ENCODE measurements around the gene ADM2.

The ADM2 gene

GRCh38 chr22:50523458-50523805, 42.1 kb downstream of the ADM2 start:
- no peak overlapping the region for H3K18ac ChIP-seq (ENCODE audit: low read depth in 1 of 2, low read length in 2 of 2)
- 94% methylated on average over 16 of the region's 16 CpGs for WGBS
- H4K91ac ChIP-seq (ENCODE audit: low read length): no peak overlapping the region
- no peak overlapping the region for H2BK120ac ChIP-seq (ENCODE audit: low read depth, low read length)
- peaks cover 46 to 48% of the 10 kb centered on the region in 2 experiments for H3K36me3 ChIP-seq (ENCODE audit: control insufficient read depth in 1 of 2, insufficient read depth in 2 of 2, low read depth in 1 of 2, low read length in 2 of 2)
- no peak for DNase-seq
- peaks cover 29% of the 10 kb centered on the region for H3K79me1 ChIP-seq (replicated peaks; ENCODE audit: low read length, poor library complexity, severe bottlenecking)
- no peak overlapping the region for H4K8ac ChIP-seq (ENCODE audit: low read length)
- H2BK5ac ChIP-seq (ENCODE audit: low read depth, low read length, poor library complexity, severe bottlenecking): no peak overlapping the region
- H2BK12ac ChIP-seq (ENCODE audit: low read length in 2 of 2): no peak overlapping the region
- no peak overlapping the region for H3K14ac ChIP-seq (ENCODE audit: low read length in 2 of 2)
- H3K9me3 ChIP-seq (ENCODE audit: control insufficient read depth, low read length): no peaks in the 10 kb centered on the region
- peak overlapping the region; percentile 94 for H3K9ac ChIP-seq (ENCODE audit: low read length)
- H3K4ac ChIP-seq (ENCODE audit: low read depth in 1 of 2, low read length in 2 of 2): peak overlapping the region in 1 of 2 experiments; percentile 24
- no peak overlapping the region for H2AFZ ChIP-seq (ENCODE audit: low read depth, low read length)
- no peak overlapping the region for H3K4me2 ChIP-seq (ENCODE audit: low read length, poor library complexity, severe bottlenecking)
- no peak overlapping the region for H2BK15ac ChIP-seq (ENCODE audit: low read depth, poor library complexity, severe bottlenecking)
- H3K4me3 ChIP-seq (ENCODE audit: insufficient read depth in 1 of 2, low read depth in 1 of 2, low read length in 2 of 2): no peak overlapping the region
- no peak overlapping the region for H3K27ac ChIP-seq (ENCODE audit: low read length, poor library complexity, severe bottlenecking)
- H3K4me1 ChIP-seq (ENCODE audit: control insufficient read depth, insufficient read depth, low read depth, low read length): peaks cover 26% of the 10 kb centered on the region
- no peak overlapping the region for H2AK5ac ChIP-seq (ENCODE audit: low read length, severe bottlenecking)
- H3K23ac ChIP-seq (ENCODE audit: low read length in 2 of 2): no peak overlapping the region
- no peaks in the 10 kb centered on the region for H3K27me3 ChIP-seq (ENCODE audit: control insufficient read depth in 1 of 2, insufficient read depth in 1 of 2, low read length in 2 of 2)

- peaks cover 40 to 42% of the 10 kb centered on the region in 2 experiments for H3K36me3 ChIP-seq (ENCODE audit: control insufficient read depth in 1 of 2, insufficient read depth in 2 of 2, low read depth in 1 of 2, low read length in 2 of 2)
- no peak overlapping the region for H2BK12ac ChIP-seq (ENCODE audit: low read length in 2 of 2)
- peak; percentile 5 for DNase-seq
- H3K23ac ChIP-seq (ENCODE audit: low read length in 2 of 2): no peak overlapping the region
- H3K4me1 ChIP-seq (ENCODE audit: control insufficient read depth, insufficient read depth, low read depth, low read length): peaks cover 27% of the 10 kb centered on the region
- H3K79me1 ChIP-seq (replicated peaks; ENCODE audit: low read length, poor library complexity, severe bottlenecking): peaks cover 29% of the 10 kb centered on the region
- H3K14ac ChIP-seq (ENCODE audit: low read length in 2 of 2): peak overlapping the region in 1 of 2 experiments; percentile 63
- H2AFZ ChIP-seq (ENCODE audit: low read depth, low read length): no peak overlapping the region
- no peak overlapping the region for H2BK15ac ChIP-seq (ENCODE audit: low read depth, poor library complexity, severe bottlenecking)
- no peak overlapping the region for H2BK120ac ChIP-seq (ENCODE audit: low read depth, low read length)
- peak overlapping the region; percentile 0 for H4K8ac ChIP-seq (ENCODE audit: low read length)
- no peak overlapping the region for H3K4ac ChIP-seq (ENCODE audit: low read depth in 1 of 2, low read length in 2 of 2)
- H2BK5ac ChIP-seq (ENCODE audit: low read depth, low read length, poor library complexity, severe bottlenecking): no peak overlapping the region
- peak overlapping the region; percentile 86 for H3K4me2 ChIP-seq (ENCODE audit: low read length, poor library complexity, severe bottlenecking)
- peak overlapping the region; percentile 94 for H3K9ac ChIP-seq (ENCODE audit: low read length)
- H3K27me3 ChIP-seq (ENCODE audit: control insufficient read depth in 1 of 2, insufficient read depth in 1 of 2, low read length in 2 of 2): no peaks in the 10 kb centered on the region
- H4K91ac ChIP-seq (ENCODE audit: low read length): no peak overlapping the region
- no peak overlapping the region for H2AK5ac ChIP-seq (ENCODE audit: low read length, severe bottlenecking)
- peak overlapping the region; percentile 23 to 84 for H3K4me3 ChIP-seq (ENCODE audit: insufficient read depth in 1 of 2, low read depth in 1 of 2, low read length in 2 of 2)
- no peaks in the 10 kb centered on the region for H3K9me3 ChIP-seq (ENCODE audit: control insufficient read depth, low read length)
- H3K27ac ChIP-seq (ENCODE audit: low read length, poor library complexity, severe bottlenecking): no peak overlapping the region
- WGBS: 78% methylated on average over 25 of the region's 25 CpGs
- no peak overlapping the region for H3K18ac ChIP-seq (ENCODE audit: low read depth in 1 of 2, low read length in 2 of 2)
These were observed 42.7 kb downstream of the ADM2 start for GRCh38 chr22:50523806-50524675.

GRCh38 chr22:50524676-50525103, 43.3 kb downstream of the ADM2 start:
- Histone ChIP-seq H3K4ac (ENCODE audit: low read depth in 1 of 2, low read length in 2 of 2) (peak overlapping the region; percentile 9 to 75), H2BK15ac (ENCODE audit: low read depth, poor library complexity, severe bottlenecking) (peak overlapping the region; percentile 96), H3K27me3 (ENCODE audit: control insufficient read depth in 1 of 2, insufficient read depth in 1 of 2, low read length in 2 of 2) (peaks cover 0 to 5% of the 10 kb centered on the region in 2 experiments), H3K4me1 (ENCODE audit: control insufficient read depth, insufficient read depth, low read depth, low read length) (peaks cover 32% of the 10 kb centered on the region), H3K18ac (ENCODE audit: low read depth in 1 of 2, low read length in 2 of 2) (peak overlapping the region; percentile 1 to 82), H3K4me2 (ENCODE audit: low read length, poor library complexity, severe bottlenecking) (peak overlapping the region; percentile 86), H2BK120ac (ENCODE audit: low read depth, low read length) (peak overlapping the region; percentile 80), H3K14ac (ENCODE audit: low read length in 2 of 2) (peak overlapping the region in 1 of 2 experiments; percentile 63), H2AK5ac (ENCODE audit: low read length, severe bottlenecking) (no peak overlapping the region), H3K9ac (ENCODE audit: low read length) (peak overlapping the region; percentile 94), H4K91ac (ENCODE audit: low read length) (no peak overlapping the region), H2BK5ac (ENCODE audit: low read depth, low read length, poor library complexity, severe bottlenecking) (no peak overlapping the region), H3K4me3 (ENCODE audit: insufficient read depth in 1 of 2, low read depth in 1 of 2, low read length in 2 of 2) (peak overlapping the region; percentile 80 to 84), H3K36me3 (ENCODE audit: control insufficient read depth in 1 of 2, insufficient read depth in 2 of 2, low read depth in 1 of 2, low read length in 2 of 2) (peaks cover 33 to 37% of the 10 kb centered on the region in 2 experiments), H3K23ac (ENCODE audit: low read length in 2 of 2) (no peak overlapping the region), H2BK12ac (ENCODE audit: low read length in 2 of 2) (no peak overlapping the region), H2AFZ (ENCODE audit: low read depth, low read length) (no peak overlapping the region), H4K8ac (ENCODE audit: low read length) (peak overlapping the region; percentile 88), H3K79me1 (replicated peaks; ENCODE audit: low read length, poor library complexity, severe bottlenecking) (peaks cover 26% of the 10 kb centered on the region), H3K27ac (ENCODE audit: low read length, poor library complexity, severe bottlenecking) (peak overlapping the region; percentile 59), H3K9me3 (ENCODE audit: control insufficient read depth, low read length) (no peaks in the 10 kb centered on the region)
- no peak for DNase-seq
- 18% methylated on average over 19 of the region's 19 CpGs for WGBS

- WGBS: under 1% methylated on average over 76 of the region's 84 CpGs
These were observed 43.9 kb downstream of the ADM2 start, which contains the start of gene SCO2 for GRCh38 chr22:50525104-50525857. SCO2 (minus strand) TSS chr22:50525598; CDS start chr22:50524411, 1,187 bp downstream.

More at GRCh38 chr22:50525104-50525857, 43.9 kb downstream of the ADM2 start, which contains the start of gene SCO2:
- Histone ChIP-seq H3K23ac (ENCODE audit: low read length in 2 of 2) (peak within 1 kb of the TSS in 1 of 2 experiments; percentile 83), H3K4ac (ENCODE audit: low read depth in 1 of 2, low read length in 2 of 2) (peak within 1 kb of the TSS; percentile 91 to 99), H4K8ac (ENCODE audit: low read length) (peak within 1 kb of the TSS; percentile 88), H3K9me3 (ENCODE audit: control insufficient read depth, low read length) (no peaks in the 10 kb centered on the region), H3K27ac (ENCODE audit: low read length, poor library complexity, severe bottlenecking) (peak within 1 kb of the TSS; percentile 64), H2BK120ac (ENCODE audit: low read depth, low read length) (peak within 1 kb of the TSS; percentile 80), H2BK12ac (ENCODE audit: low read length in 2 of 2) (peak within 1 kb of the TSS in 1 of 2 experiments; percentile 90), H3K79me1 (replicated peaks; ENCODE audit: low read length, poor library complexity, severe bottlenecking) (peaks cover 26% of the 10 kb centered on the region), H4K91ac (ENCODE audit: low read length) (peak within 1 kb of the TSS; percentile 98), H2BK15ac (ENCODE audit: low read depth, poor library complexity, severe bottlenecking) (peak within 1 kb of the TSS; percentile 96), H3K4me2 (ENCODE audit: low read length, poor library complexity, severe bottlenecking) (peak within 1 kb of the TSS; percentile 86), H3K36me3 (ENCODE audit: control insufficient read depth in 1 of 2, insufficient read depth in 2 of 2, low read depth in 1 of 2, low read length in 2 of 2) (peaks cover 33 to 37% of the 10 kb centered on the region in 2 experiments), H2AFZ (ENCODE audit: low read depth, low read length) (peak within 1 kb of the TSS; percentile 64), H3K4me3 (ENCODE audit: insufficient read depth in 1 of 2, low read depth in 1 of 2, low read length in 2 of 2) (peak within 1 kb of the TSS; percentile 80 to 84), H3K9ac (ENCODE audit: low read length) (peak within 1 kb of the TSS; percentile 94), H3K27me3 (ENCODE audit: control insufficient read depth in 1 of 2, insufficient read depth in 1 of 2, low read length in 2 of 2) (peaks cover 0 to 6% of the 10 kb centered on the region in 2 experiments), H2AK5ac (ENCODE audit: low read length, severe bottlenecking) (no peak within 1 kb of the TSS), H3K14ac (ENCODE audit: low read length in 2 of 2) (peak within 1 kb of the TSS; percentile 9 to 98), H3K18ac (ENCODE audit: low read depth in 1 of 2, low read length in 2 of 2) (peak within 1 kb of the TSS; percentile 86 to 98), H3K4me1 (ENCODE audit: control insufficient read depth, insufficient read depth, low read depth, low read length) (peaks cover 38% of the 10 kb centered on the region), H2BK5ac (ENCODE audit: low read depth, low read length, poor library complexity, severe bottlenecking) (peak within 1 kb of the TSS; percentile 63)
- peak; percentile 97 for DNase-seq

Measured in mesenchymal stem cell (in vitro differentiated cells and primary cell).